HCT116 (cell line): ENCODE data around the gene PCGF2. TPM values are rescaled to one million over a fixed set of nuclear protein-coding genes. Genes with fewer than 3 reads are reported as not detected.

ENCODE experiments used
- ATAC-seq: fragments of 200-7000 bp; cut with Tn5 transposase; 2 replicates; pipeline ENCODE4 v1.9.1; 2020; ENCODE audit warnings: mild to moderate bottlenecking, moderate library complexity
- BruUV-seq: library from RNA; stranded (reverse); fragments of 400-500 nt; replicated peaks from 2 replicates; lab custom pipeline; 2021; lab: Mats Ljungman, UMichigan
- CTCF ChIA-PET: fragments of 300-600 bp; sonication (Branson Sonifier 250); formaldehyde crosslinking; loops from one replicate; lab custom pipeline; 2021; ENCODE audit warnings: antibody characterized with exemption; lab: Charles Lee
- POLR2A ChIA-PET: fragments of 300-600, 350-600 bp; sonication (Branson Sonifier 250); formaldehyde crosslinking; loops from one replicate; lab custom pipeline; 2021; ENCODE audit warnings: antibody characterized with exemption; lab: Charles Lee
- RAD21 ChIA-PET, 2 experiments: fragments of 300-600 bp; sonication (Branson Sonifier 250); formaldehyde crosslinking; loops; one replicate each; lab custom pipeline; 2023; ENCODE audit warnings: low total read pairs in 2 of 2; ENCODE audit not compliant: uncharacterized antibody in 2 of 2, unreplicated experiment in 2 of 2, low non-redundant PET in 1 of 2; lab: Charles Lee
- DNase-seq: peaks from one replicate; pipeline ENCODE4 v3.0.0-alpha.2; 2010; ENCODE audit warnings: low read depth, low spot score
- H2AFZ ChIP-seq: fragments of 200-600 bp; shearing (Covaris generic), sonication (generic); 2 replicates; pipeline ENCODE4 v1.6.1; 2017; ENCODE audit warnings: low read depth, mixed run types, mixed read lengths, antibody characterized with exemption, low read length; ENCODE audit not compliant: poor library complexity, severe bottlenecking
- H3K27ac ChIP-seq: 2 replicates; pipeline ENCODE4 v1.5.1; 2012; ENCODE audit warnings: low read depth, low read length
- H3K27me3 ChIP-seq: fragments of 200-600 bp; sonication (generic); 2 replicates; pipeline ENCODE4 v1.6.1; 2016; ENCODE audit warnings: mixed run types, low read length, mixed read lengths; ENCODE audit not compliant: insufficient read depth
- H3K36me3 ChIP-seq, 2 experiments: fragments of 200-500 bp in 1 of 2; fragments of 200-600 bp in 1 of 2; sonication (Bioruptor generic) in 1 of 2; sonication (generic) in 1 of 2; 2 replicates each; pipeline versions ENCODE4 v1.5.1 to v1.6.1; 2014 to 2016; ENCODE audit warnings: low read length in 2 of 2, inconsistent platforms in 1 of 2, mixed read lengths in 1 of 2, mixed run types in 1 of 2; ENCODE audit not compliant: insufficient read depth in 2 of 2, control insufficient read depth in 1 of 2
- H3K4me1 ChIP-seq, 2 experiments: fragments of 200-600 bp in 1 of 2; sonication (generic) in 1 of 2; 2 replicates each; pipeline versions ENCODE4 v1.5.1 to v1.6.1; 2012 to 2017; ENCODE audit warnings: low read length in 2 of 2, inconsistent platforms in 1 of 2, mild to moderate bottlenecking in 1 of 2, mixed read lengths in 1 of 2, mixed run types in 1 of 2, moderate library complexity in 1 of 2; ENCODE audit not compliant: insufficient read depth in 2 of 2, control insufficient read depth in 1 of 2
- H3K4me2 ChIP-seq: fragments of 200-600 bp; sonication (generic); 2 replicates; pipeline ENCODE4 v1.6.1; 2017; ENCODE audit warnings: mixed run types, low read length, mixed read lengths
- H3K4me3 ChIP-seq, 2 experiments: fragments of 200-600 bp in 1 of 2; sonication (generic) in 1 of 2; replicated peaks in 1 of 2; 2 replicates each; pipeline ENCODE4 v1.5.1; 2011 to 2016; ENCODE audit warnings: low read length in 2 of 2, control low read depth in 1 of 2, low read depth in 1 of 2, mild to moderate bottlenecking in 1 of 2, mixed read lengths in 1 of 2, mixed run types in 1 of 2
- H3K79me2 ChIP-seq: fragments of 200-600 bp; sonication (generic); 2 replicates; pipeline ENCODE4 v1.6.1; 2017; ENCODE audit warnings: mild to moderate bottlenecking, mixed run types, low read length, moderate library complexity, mixed read lengths; ENCODE audit not compliant: insufficient read depth
- H3K9ac ChIP-seq: fragments of 200-600 bp; sonication (generic); 2 replicates; pipeline ENCODE4 v1.6.1; 2016; ENCODE audit warnings: low read length, mixed read lengths
- H3K9me2 ChIP-seq: fragments of 200-600 bp; sonication (generic), shearing (Covaris generic); 2 replicates; pipeline ENCODE4 v1.6.1; 2017; ENCODE audit warnings: mixed run types, mild to moderate bottlenecking, moderate library complexity; ENCODE audit not compliant: insufficient read depth
- H3K9me3 ChIP-seq, 2 experiments: fragments of 200-500 bp in 1 of 2; fragments of 200-600 bp in 1 of 2; sonication (Bioruptor generic) in 1 of 2; sonication (generic) in 1 of 2; 2 replicates each; pipeline ENCODE4 v1.6.1; 2014 to 2017; ENCODE audit warnings: low read length in 2 of 2, mixed read lengths in 2 of 2, inconsistent platforms in 1 of 2, low read depth in 1 of 2, mild to moderate bottlenecking in 1 of 2, mixed run types in 1 of 2, moderate library complexity in 1 of 2; ENCODE audit not compliant: control insufficient read depth in 1 of 2, insufficient read depth in 1 of 2
- H4K20me1 ChIP-seq: fragments of 200-600 bp; sonication (generic), shearing (Covaris generic); 2 replicates; pipeline ENCODE4 v1.6.1; 2017; ENCODE audit warnings: mixed run types, mild to moderate bottlenecking, moderate library complexity; ENCODE audit not compliant: insufficient read depth
- CBX3 ChIP-seq: IDR thresholded peaks from 2 replicates; pipeline ENCODE4 v1.6.1; 2012; ENCODE audit warnings: low read depth
- CEBPB ChIP-seq: IDR thresholded peaks from 2 replicates; pipeline ENCODE4 v1.6.1; 2012; ENCODE audit warnings: low read depth
- CTCF ChIP-seq, 3 experiments: fragments of 200-600 bp in 1 of 3; sonication (generic) in 1 of 3; IDR thresholded peaks in 2 of 3; conservative IDR thresholded peaks in 1 of 3; 2 replicates each; pipeline ENCODE4 v1.5.1; 2012 to 2017; ENCODE audit warnings: low read depth in 2 of 3, low read length in 2 of 3, antibody characterized with exemption in 1 of 3, borderline replicate concordance in 1 of 3, control low read depth in 1 of 3, mild to moderate bottlenecking in 1 of 3, mixed read lengths in 1 of 3, mixed run types in 1 of 3, moderate library complexity in 1 of 3; ENCODE audit not compliant: insufficient read depth in 1 of 3
- EGR1 ChIP-seq: IDR thresholded peaks from 2 replicates; pipeline ENCODE4 v1.6.1; 2012; ENCODE audit warnings: low read depth
- ELF1 ChIP-seq: IDR thresholded peaks from 2 replicates; pipeline ENCODE4 v1.6.1; 2012; ENCODE audit warnings: low read depth, borderline replicate concordance
- EZH2 ChIP-seq: fragments of 200-600 bp; sonication (generic); IDR thresholded peaks from 2 replicates; pipeline ENCODE4 v1.6.1; 2017; ENCODE audit warnings: antibody characterized with exemption, mixed run types
- EZH2phosphoT487 ChIP-seq: fragments of 200-600 bp; IDR thresholded peaks from 2 replicates; pipeline ENCODE4 v1.6.1; 2018; ENCODE audit warnings: antibody characterized with exemption, borderline replicate concordance
- JUND ChIP-seq: IDR thresholded peaks from 2 replicates; pipeline ENCODE4 v1.6.1; 2012
- POLR2AphosphoS5 ChIP-seq: IDR thresholded peaks from 2 replicates; pipeline ENCODE4 v1.6.1; 2011; ENCODE audit warnings: mild to moderate bottlenecking, low read depth, low read length, moderate library complexity
- RAD21 ChIP-seq: IDR thresholded peaks from 2 replicates; pipeline ENCODE4 v1.6.1; 2012; ENCODE audit warnings: low read depth, mild to moderate bottlenecking
- SIN3A ChIP-seq: IDR thresholded peaks from 2 replicates; pipeline ENCODE4 v1.6.1; 2012; ENCODE audit warnings: low read depth
- ZFX ChIP-seq: fragments of 450-650 bp; IDR thresholded peaks from 2 replicates; pipeline ENCODE4 v1.6.1; 2017
- intact Hi-C: fragments of 100-400 bp; cut with micrococcal nuclease; formaldehyde crosslinking; loops from 2 replicates; pipeline ENCODE4 v1.10.0; 2022
- total RNA-seq: library from RNA; stranded (reverse); gene quantifications from one replicate; pipeline ENCODE4 v1.2.1, GENCODE V29; 2021; ENCODE audit not compliant: unreplicated experiment
- TF ChIP-seq, protein P1 (sequence below): IDR thresholded peaks from 2 replicates; pipeline ENCODE4 v1.6.1; 2012
- TF ChIP-seq, protein P2 (sequence below): IDR thresholded peaks from 2 replicates; pipeline ENCODE4 v1.6.1; 2011; ENCODE audit warnings: mild to moderate bottlenecking, low read length, moderate library complexity; ENCODE audit not compliant: insufficient replicate concordance; ENCODE audit errors: extremely low read depth
- TF ChIP-seq, protein P3 (sequence below): IDR thresholded peaks from 2 replicates; pipeline ENCODE4 v1.6.1; 2012

Gene PCGF2
- total RNA-seq, 1 experiment from 2014 or later, result 64.6 TPM

- ATAC-seq, result no peak
- RAD21 ChIA-PET, result no interaction called here
- TF ChIP-seq, protein P1, sequence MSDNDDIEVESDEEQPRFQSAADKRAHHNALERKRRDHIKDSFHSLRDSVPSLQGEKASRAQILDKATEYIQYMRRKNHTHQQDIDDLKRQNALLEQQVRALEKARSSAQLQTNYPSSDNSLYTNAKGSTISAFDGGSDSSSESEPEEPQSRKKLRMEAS, result no peak
- TF ChIP-seq, all 23 proteins: peak for 0
- CTCF ChIA-PET, result no interaction called here
- Histone ChIP-seq H3K79me2 (no peaks in the 10 kb centered on the region), H3K27ac (no peak overlapping the region), H3K36me3 (peaks cover 17 to 21% of the 10 kb centered on the region in 2 experiments), H3K27me3 (no peaks in the 10 kb centered on the region), H3K4me3 (no peak overlapping the region), H3K9me2 (no peaks in the 10 kb centered on the region), H3K4me1 (peaks cover 5 to 24% of the 10 kb centered on the region in 2 experiments), H3K9me3 (no peaks in the 10 kb centered on the region), H4K20me1 (no peaks in the 10 kb centered on the region), H2AFZ (no peak overlapping the region), H3K9ac (no peak overlapping the region), H3K4me2 (no peak overlapping the region)
- no peak for DNase-seq
- POLR2A ChIA-PET, result no interaction called here
- BruUV-seq, result no TSS peak
- intact Hi-C loops, result no loop called here
Measured at GRCh38 chr17:38717139-38717745, 30.9 kb downstream of the PCGF2 start.

DNA sequence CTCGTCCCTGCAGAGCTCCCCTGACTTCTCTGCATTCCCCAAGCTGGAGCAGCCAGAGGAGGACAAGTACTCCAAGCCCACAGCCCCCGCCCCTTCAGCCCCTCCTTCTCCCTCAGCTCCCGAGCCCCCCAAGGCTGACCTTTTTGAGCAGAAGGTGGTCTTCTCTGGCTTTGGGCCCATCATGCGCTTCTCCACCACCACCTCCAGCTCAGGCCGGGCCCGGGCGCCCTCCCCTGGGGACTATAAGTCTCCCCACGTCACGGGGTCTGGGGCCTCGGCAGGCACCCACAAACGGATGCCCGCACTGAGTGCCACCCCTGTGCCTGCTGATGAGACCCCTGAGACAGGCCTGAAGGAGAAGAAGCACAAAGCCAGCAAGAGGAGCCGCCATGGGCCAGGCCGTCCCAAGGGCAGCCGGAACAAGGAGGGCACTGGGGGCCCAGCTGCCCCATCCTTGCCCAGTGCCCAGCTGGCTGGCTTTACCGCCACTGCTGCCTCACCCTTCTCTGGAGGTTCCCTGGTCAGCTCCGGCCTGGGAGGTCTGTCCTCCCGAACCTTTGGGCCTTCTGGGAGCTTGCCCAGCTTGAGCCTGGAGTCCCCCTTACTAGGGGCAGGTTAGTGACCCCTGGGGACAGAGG lies 31.6 kb downstream of the PCGF2 start:
- Histone ChIP-seq H3K9me2 (no peaks in the 10 kb centered on the region), H3K9ac (no peak overlapping the region), H3K27me3 (no peaks in the 10 kb centered on the region), H3K27ac (no peak overlapping the region), H3K79me2 (no peaks in the 10 kb centered on the region), H3K9me3 (no peaks in the 10 kb centered on the region), H2AFZ (no peak overlapping the region), H3K4me3 (no peak overlapping the region), H3K4me1 (peaks cover 5 to 24% of the 10 kb centered on the region in 2 experiments), H3K36me3 (peaks cover 13 to 27% of the 10 kb centered on the region in 2 experiments), H4K20me1 (no peaks in the 10 kb centered on the region), H3K4me2 (no peak overlapping the region)
- RAD21 ChIA-PET, result no interaction called here
- DNase-seq, result no peak
- intact Hi-C loops, result no loop called here
- CTCF ChIA-PET, result interaction anchor here (0.9 kb wide), 1 partner anchor 19 kb away, joined by 3 read pairs; no protein-coding TSS in a partner anchor
- no TSS peak for BruUV-seq
- POLR2A ChIA-PET, result no interaction called here
- ATAC-seq, result no peak
- TF ChIP-seq JUND, result no peak
- TF ChIP-seq EGR1, result no peak
- TF ChIP-seq, protein P1, result no peak
- TF ChIP-seq CTCF (IDR thresholded peaks at IDR 0.05 in 2 of 3, conservative IDR thresholded peaks at IDR 0.05 in 1 of 3; ENCODE audit: borderline replicate concordance in 1 of 3, insufficient read depth in 1 of 3, low read depth in 2 of 3, low read length in 2 of 3), result no peak
- TF ChIP-seq EZH2phosphoT487, result no peak
- TF ChIP-seq, protein P2, sequence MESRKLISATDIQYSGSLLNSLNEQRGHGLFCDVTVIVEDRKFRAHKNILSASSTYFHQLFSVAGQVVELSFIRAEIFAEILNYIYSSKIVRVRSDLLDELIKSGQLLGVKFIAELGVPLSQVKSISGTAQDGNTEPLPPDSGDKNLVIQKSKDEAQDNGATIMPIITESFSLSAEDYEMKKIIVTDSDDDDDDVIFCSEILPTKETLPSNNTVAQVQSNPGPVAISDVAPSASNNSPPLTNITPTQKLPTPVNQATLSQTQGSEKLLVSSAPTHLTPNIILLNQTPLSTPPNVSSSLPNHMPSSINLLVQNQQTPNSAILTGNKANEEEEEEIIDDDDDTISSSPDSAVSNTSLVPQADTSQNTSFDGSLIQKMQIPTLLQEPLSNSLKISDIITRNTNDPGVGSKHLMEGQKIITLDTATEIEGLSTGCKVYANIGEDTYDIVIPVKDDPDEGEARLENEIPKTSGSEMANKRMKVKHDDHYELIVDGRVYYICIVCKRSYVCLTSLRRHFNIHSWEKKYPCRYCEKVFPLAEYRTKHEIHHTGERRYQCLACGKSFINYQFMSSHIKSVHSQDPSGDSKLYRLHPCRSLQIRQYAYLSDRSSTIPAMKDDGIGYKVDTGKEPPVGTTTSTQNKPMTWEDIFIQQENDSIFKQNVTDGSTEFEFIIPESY, result no peak
- no peak for TF ChIP-seq ELF1
- TF ChIP-seq RAD21, result no peak
- no peak for TF ChIP-seq ZFX
- TF ChIP-seq, protein P3, sequence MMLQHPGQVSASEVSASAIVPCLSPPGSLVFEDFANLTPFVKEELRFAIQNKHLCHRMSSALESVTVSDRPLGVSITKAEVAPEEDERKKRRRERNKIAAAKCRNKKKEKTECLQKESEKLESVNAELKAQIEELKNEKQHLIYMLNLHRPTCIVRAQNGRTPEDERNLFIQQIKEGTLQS, result no peak
- TF ChIP-seq CEBPB, result no peak
- no peak for TF ChIP-seq EZH2
- no peak for TF ChIP-seq CBX3
- no peak for TF ChIP-seq POLR2AphosphoS5
- TF ChIP-seq SIN3A, result no peak
